ENCODE data around the gene KAZN.

DNA sequence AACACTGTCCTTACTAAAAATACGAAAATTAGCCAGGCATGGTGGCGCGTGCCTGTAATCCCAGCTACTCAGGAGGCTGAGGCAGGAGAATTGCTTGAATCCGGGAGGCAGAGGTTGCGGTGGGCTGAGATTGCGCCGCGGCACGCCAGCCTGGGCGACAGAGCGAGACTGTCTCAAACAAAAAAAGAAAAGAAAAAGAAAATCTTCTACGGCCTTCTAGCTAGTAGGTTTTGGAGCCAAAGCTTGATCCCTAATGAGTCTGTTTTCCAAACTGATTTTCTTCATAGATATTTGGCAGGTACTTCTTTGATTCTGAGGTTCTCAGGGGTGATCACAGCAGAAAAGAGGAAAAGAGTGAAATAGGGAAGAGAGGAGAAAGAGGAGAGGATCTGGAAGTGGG is 372.7 kb downstream of the KAZN start:
- TF ChIP-seq, protein P1, sequence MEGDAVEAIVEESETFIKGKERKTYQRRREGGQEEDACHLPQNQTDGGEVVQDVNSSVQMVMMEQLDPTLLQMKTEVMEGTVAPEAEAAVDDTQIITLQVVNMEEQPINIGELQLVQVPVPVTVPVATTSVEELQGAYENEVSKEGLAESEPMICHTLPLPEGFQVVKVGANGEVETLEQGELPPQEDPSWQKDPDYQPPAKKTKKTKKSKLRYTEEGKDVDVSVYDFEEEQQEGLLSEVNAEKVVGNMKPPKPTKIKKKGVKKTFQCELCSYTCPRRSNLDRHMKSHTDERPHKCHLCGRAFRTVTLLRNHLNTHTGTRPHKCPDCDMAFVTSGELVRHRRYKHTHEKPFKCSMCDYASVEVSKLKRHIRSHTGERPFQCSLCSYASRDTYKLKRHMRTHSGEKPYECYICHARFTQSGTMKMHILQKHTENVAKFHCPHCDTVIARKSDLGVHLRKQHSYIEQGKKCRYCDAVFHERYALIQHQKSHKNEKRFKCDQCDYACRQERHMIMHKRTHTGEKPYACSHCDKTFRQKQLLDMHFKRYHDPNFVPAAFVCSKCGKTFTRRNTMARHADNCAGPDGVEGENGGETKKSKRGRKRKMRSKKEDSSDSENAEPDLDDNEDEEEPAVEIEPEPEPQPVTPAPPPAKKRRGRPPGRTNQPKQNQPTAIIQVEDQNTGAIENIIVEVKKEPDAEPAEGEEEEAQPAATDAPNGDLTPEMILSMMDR (optimal IDR thresholded peaks at IDR 0.05 in 1 of 3, IDR thresholded peaks at IDR 0.05 in 1 of 3, conservative IDR thresholded peaks at IDR 0.05 in 1 of 3; ENCODE audit: extremely low read depth in 1 of 3, insufficient read depth in 2 of 3, low read length in 3 of 3) = no peak
- TF ChIP-seq EZH2 (IDR thresholded peaks at IDR 0.05; ENCODE audit: low read length) = no peak
